ENCODE results near the gene GPHN.

GPHN gene

GRCh38 chr14:66507722-66508546, at the start of gene GPHN:
Gene GPHN, plus strand, starts transcription at chr14:66508147.
- peak; percentile 98 for DNase-seq (ENCODE audit: low spot score)

GRCh38 chr14:66459603-66460002, 48.3 kb upstream of the GPHN start:
- no peak for DNase-seq (ENCODE audit: low spot score)

GRCh38 chr14:66464261-66464660, 43.7 kb upstream of the GPHN start:
- DNase-seq (ENCODE audit: low spot score) = no peak

- peak; percentile 29 for DNase-seq (ENCODE audit: low spot score)
These were observed 39.1 kb upstream of the GPHN start for GRCh38 chr14:66468778-66469367.

GRCh38 chr14:66471584-66471983, 36.4 kb upstream of the GPHN start:
- DNase-seq (ENCODE audit: low spot score) = no peak

- DNase-seq (ENCODE audit: low spot score) = no peak
These were observed 35.7 kb upstream of the GPHN start for GRCh38 chr14:66472251-66472650.

GRCh38 chr14:66473223-66473622, 34.7 kb upstream of the GPHN start:
- no peak for DNase-seq (ENCODE audit: low spot score)

GRCh38 chr14:66476964-66477363, 31.0 kb upstream of the GPHN start:
- DNase-seq (ENCODE audit: low spot score) = peak; percentile 75

- no peak for DNase-seq (ENCODE audit: low spot score)
These were observed 30.4 kb upstream of the GPHN start for GRCh38 chr14:66477567-66477966.

GRCh38 chr14:66482873-66483272, 25.1 kb upstream of the GPHN start:
- DNase-seq (ENCODE audit: low spot score) = no peak

GRCh38 chr14:66483322-66483721, 24.6 kb upstream of the GPHN start:
- DNase-seq (ENCODE audit: low spot score) = no peak

- DNase-seq (ENCODE audit: low spot score) = no peak
These were observed 22.9 kb upstream of the GPHN start for GRCh38 chr14:66485029-66485428.

GRCh38 chr14:66485910-66486421, 22.0 kb upstream of the GPHN start, which contains the start of gene CCDC196:
Gene CCDC196, plus strand, starts transcription at chr14:66486371. Its CDS starts 132 bp downstream, at chr14:66486503.
- DNase-seq (ENCODE audit: low spot score) = no peak

- DNase-seq (ENCODE audit: low spot score) = no peak
These were observed 20.8 kb upstream of the GPHN start for GRCh38 chr14:66487164-66487563.

- DNase-seq (ENCODE audit: low spot score) = no peak
These were observed 17.5 kb upstream of the GPHN start for GRCh38 chr14:66490143-66491111.

- DNase-seq (ENCODE audit: low spot score) = no peak
These were observed 14.2 kb upstream of the GPHN start for GRCh38 chr14:66493750-66494149.

- DNase-seq (ENCODE audit: low spot score) = peak; percentile 81
These were observed 12.5 kb upstream of the GPHN start for GRCh38 chr14:66495218-66496098.

- no peak for DNase-seq (ENCODE audit: low spot score)
These were observed 11.6 kb upstream of the GPHN start for GRCh38 chr14:66496188-66496807.

GRCh38 chr14:66496911-66497310, 11.0 kb upstream of the GPHN start:
- no peak for DNase-seq (ENCODE audit: low spot score)

- no peak for DNase-seq (ENCODE audit: low spot score)
These were observed 9.6 kb upstream of the GPHN start for GRCh38 chr14:66498311-66498710.

- DNase-seq (ENCODE audit: low spot score) = no peak
These were observed 6.4 kb upstream of the GPHN start for GRCh38 chr14:66501592-66501991.
